HG03025 (cell line): ENCODE data around the gene GALC.

Source experiments
- ATAC-seq: cut with Tn5 transposase; IDR thresholded peaks from one replicate; pipeline ENCODE4 v1.9.1; 2021; ENCODE audit warnings: mild to moderate bottlenecking, moderate library complexity; ENCODE audit not compliant: unreplicated experiment, low FRiP score

The GALC gene

DNA sequence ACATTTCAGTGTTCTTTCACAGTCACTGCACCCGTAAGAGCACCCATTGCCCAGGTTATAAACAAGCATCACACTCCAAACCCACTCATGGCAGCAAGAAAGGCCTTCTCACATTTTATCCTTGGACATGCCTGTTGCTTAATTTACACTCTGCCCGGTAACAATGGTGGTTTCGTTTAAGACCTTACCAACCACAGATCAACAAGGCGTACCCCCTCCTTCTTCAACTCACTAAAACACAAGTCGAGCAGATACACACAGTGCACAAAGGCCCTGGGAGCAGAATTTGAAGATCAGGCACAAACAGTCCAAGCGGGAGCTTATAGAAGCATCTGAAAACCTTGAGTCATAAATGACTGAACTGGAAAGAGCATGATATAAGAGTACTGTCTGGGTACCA is 98.1 kb downstream of the GALC start:
- ATAC-seq: no peak

DNA sequence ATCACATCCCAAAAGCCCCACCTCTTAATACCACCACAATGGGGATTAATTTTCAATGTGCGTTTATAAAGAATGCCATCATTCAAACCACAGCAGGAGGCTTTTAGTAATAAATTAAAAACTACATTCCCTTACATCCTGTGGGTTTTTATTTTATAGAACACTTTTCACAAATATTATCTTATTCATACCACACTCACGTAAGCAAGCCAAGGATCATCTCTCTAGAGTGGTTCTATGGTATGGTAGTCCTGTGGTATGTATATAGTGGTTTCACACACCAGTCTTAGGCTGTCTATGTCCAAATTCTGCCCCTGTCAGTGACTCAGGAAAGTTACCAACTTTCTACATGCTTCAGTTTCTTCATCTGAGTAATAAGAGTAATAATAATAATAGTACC is 100.2 kb downstream of the GALC start:
- ATAC-seq: no peak

DNA sequence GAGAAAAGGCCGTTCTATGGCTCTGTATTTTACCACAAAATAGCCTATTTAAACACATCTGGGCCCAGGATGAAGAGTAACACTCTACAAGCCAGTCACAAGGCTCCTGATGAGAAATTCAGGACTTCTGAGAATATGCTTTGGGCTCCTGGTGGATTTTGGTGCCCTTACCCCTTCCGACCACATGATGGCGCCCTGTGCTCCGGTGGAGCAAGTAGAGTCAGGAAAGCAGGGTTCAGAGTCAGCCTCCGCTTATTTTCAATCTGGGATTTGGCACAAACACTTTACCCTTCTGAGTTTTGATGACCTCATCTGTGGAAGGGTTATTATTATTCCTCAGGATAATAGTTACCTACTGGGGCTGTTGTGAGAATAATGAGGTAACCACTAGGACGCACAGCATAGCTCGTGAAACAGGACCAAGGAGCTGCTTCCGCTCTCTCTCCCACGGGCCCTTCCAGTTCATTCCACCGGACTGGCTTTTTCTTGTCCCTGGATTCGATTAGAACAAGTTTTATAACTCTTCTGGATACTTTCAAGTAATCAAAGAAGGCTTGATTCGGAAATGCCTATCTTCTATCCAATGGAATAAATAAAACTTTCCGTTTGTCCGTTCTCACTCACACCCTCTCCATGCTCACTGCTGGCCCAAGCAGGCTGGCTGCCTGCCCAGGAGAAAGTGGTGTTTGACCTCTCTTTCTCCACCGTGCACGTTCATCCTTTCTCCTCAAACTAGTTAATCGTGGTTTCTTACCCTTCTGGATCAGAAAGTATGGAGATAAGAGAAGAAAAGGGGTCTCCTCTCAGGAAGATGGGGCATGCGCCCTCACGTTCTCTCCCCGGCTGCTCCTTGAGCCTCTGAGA is 104.6 kb downstream of the GALC start:
- no peak for ATAC-seq

DNA sequence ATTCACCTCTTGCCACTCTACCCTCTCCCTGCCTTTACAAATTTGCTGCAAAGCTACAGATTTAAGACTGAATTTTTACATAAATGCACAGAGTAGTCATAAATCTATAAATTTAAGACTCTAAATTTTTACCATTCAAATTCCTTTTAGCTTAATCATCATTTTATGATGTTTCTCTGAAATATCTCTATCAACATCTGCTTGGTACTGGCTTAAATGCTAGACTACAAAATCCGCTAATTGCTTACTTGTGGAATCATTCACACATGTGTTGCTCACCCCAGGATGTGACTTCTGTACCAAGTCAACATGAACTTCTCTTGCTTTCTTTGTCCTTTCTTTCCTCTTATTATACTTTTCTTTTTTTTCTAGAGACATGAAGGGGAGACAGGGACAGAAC is 109.2 kb downstream of the GALC start:
- ATAC-seq: no peak
